C4-2B (cell line): ENCODE measurements around the gene ZNF670.

Experiments used
- H3K27ac ChIP-seq: fragments of 450-650 bp; 2 replicates; pipeline ENCODE4 v1.5.1; 2017
- ZFX ChIP-seq: fragments of 450-650 bp; IDR thresholded peaks from 2 replicates; pipeline ENCODE4 v1.6.1; 2017
- TF ChIP-seq, protein P1 (sequence below): fragments of 450-650 bp; conservative IDR thresholded peaks from 2 replicates; pipeline ENCODE4 v1.5.1; 2017; ENCODE audit warnings: mild to moderate bottlenecking

ZNF670 gene

DNA sequence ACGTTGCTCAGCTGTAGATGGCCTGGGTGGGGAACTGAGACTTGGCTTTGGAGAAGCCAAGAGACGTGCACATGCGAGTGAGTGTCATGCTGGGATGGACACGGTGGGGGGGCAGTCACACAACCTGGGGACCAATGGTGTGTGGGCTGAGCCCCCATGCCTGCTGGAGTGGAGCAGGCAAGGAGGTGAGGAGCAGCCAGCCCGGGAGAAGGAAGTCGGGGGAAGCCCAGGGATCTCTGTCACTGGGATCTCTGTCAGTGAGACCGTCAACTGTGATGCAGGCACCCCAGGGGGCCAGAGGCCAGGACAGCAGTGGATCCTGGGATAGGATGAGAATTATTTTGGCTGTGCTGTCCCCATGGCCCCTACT, 36.5 kb upstream of the ZNF670 start:
- TF ChIP-seq ZFX: no peak
- TF ChIP-seq, protein P1, sequence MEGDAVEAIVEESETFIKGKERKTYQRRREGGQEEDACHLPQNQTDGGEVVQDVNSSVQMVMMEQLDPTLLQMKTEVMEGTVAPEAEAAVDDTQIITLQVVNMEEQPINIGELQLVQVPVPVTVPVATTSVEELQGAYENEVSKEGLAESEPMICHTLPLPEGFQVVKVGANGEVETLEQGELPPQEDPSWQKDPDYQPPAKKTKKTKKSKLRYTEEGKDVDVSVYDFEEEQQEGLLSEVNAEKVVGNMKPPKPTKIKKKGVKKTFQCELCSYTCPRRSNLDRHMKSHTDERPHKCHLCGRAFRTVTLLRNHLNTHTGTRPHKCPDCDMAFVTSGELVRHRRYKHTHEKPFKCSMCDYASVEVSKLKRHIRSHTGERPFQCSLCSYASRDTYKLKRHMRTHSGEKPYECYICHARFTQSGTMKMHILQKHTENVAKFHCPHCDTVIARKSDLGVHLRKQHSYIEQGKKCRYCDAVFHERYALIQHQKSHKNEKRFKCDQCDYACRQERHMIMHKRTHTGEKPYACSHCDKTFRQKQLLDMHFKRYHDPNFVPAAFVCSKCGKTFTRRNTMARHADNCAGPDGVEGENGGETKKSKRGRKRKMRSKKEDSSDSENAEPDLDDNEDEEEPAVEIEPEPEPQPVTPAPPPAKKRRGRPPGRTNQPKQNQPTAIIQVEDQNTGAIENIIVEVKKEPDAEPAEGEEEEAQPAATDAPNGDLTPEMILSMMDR: no peak
- H3K27ac ChIP-seq: no peak overlapping the region

DNA sequence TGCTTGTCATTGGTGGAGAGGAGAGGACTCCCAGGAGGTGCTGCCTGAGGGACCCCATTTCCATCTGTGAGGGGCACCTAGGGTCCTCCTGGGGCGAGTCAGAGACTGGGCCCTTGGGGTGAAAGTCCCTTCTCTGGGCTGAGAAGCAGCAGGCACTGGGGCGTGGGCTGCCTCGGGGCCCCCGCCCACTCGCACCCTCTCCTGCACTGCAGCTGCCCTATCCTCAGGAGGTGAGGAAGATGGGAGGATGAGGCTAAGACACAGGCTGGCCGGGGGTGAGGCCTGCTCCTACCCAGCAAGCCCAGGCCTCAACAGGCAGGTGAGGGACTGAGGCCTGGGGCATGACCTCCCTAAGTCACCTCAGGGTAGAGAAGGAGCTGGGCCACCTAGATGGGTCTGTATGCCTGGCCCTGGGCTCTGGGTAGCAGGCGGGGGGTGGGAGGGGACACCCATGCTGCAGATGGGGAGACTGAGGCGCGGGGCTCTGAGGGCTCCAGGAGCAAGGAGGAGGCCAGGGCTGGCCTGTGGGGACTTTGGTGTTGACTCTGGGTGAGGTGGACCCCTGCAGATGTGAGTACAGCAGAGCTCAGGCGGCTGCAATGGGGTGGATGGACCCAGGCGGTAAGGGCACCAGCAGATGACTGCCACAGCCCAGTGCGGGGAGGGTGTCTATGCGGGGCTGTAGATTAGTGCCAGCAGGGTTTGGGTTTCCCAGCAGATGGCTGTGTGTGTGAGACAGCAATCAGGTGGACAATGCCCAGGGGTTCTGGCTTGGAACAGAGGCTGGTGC, 35.9 kb upstream of the ZNF670 start:
- H3K27ac ChIP-seq: no peak overlapping the region
- TF ChIP-seq, protein P1: no peak
- no peak for TF ChIP-seq ZFX

DNA sequence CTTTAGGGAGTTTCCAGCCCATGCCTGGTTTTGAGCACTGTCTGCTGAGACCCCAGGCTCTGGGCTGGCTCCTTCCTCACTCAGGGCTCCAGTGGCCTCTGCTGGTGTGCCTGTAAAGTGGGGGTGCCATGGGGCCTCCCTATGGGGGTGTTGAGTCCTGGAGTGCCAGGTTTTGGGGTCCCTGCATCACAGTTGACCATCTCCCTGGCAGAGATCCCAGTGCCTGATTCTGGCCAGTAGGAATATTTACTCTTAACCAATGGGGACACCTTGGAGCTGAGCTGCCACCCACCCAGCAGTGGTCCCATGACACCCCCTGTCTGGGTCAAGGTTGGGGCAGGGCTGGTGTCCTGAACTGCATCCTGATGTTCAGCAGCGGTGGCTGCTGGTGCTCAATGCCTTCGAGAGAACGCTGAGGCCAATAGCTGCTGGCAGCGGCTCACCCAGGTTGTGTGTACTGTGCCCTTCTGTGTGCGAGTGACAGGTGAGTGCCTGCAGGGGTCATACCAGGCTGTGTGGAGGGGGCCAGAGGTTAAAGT, 35.2 kb upstream of the ZNF670 start:
- no peak overlapping the region for H3K27ac ChIP-seq
- TF ChIP-seq, protein P1: no peak
- no peak for TF ChIP-seq ZFX

DNA sequence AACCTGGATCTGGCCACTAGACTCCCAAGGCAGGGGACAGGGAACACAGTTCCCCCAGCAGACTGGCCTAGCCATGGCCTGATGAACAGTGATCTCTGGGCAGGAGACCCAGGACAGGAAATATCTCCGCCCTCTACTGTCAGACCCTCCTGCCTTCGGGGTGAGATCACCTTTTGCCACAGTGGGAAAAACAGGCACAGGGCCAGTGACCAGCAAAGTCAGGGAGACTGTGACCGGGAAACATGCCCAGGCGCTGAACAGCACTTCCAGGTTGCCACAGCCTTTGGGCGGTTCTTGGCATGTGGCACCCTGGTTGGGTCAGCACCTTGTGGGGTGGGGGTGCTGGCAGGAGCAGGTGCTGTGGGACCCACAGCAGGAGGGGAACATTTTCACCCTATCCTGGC, 34.5 kb upstream of the ZNF670 start:
- no peak overlapping the region for H3K27ac ChIP-seq
- TF ChIP-seq, protein P1: no peak
- TF ChIP-seq ZFX: no peak

DNA sequence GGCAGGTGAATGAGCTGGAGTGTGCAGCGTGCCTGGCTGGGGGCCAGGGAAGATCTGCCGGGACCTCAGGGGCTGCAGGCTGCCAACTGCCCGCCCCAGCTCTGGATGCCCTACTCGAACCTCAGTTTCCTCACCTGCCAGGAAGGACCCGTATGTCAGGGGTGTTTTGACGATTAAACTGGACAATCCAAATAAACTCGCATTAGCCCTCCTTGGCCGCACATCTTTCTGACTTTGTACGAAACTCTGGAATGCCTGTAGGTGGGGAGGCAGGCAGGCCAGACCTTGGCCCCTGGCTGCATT, 33.8 kb upstream of the ZNF670 start:
- H3K27ac ChIP-seq: no peak overlapping the region
- TF ChIP-seq ZFX: no peak
- TF ChIP-seq, protein P1: no peak

DNA sequence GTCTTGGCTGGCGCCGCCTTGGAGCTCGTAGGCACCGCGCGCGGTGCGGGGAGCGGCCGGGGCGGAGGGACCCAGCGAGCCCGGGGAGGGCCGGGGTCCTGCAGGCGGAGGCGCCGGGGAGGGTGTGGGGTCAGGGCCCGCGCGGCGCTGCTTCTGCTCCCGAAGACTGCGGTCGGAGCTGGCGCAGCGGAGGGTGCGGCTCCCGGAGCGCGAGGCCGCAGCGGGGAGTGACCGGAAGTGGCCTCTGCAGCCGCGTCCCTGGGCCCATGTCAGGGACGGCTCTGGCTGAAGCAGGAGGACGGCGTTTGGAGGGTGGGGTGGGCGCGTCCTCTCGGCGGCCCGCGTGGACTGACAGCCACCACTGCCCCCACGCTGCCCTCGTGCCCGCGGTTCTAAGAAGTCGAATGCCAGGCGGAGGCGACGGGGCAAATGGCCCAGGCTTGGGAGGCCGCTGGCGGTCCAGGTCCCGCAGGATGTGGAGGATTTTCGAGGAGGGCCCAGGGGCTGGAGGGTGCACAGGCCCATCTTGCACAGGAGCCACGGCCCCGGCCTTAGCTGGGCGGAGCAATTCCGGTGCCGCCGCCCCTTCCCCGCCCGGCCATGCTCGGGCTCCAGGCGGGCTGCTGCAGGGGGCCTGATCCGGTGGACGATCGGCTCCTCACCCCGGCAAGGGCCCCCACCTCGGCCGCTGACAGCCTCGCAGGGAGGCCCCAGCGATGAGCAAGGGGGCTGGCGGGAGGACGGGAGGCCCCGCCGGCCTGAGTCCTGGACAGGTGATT, 33.3 kb upstream of the ZNF670 start:
- no peak overlapping the region; the same call in 1 of the 2 replicates for H3K27ac ChIP-seq
- TF ChIP-seq, protein P1: no peak
- no peak for TF ChIP-seq ZFX

DNA sequence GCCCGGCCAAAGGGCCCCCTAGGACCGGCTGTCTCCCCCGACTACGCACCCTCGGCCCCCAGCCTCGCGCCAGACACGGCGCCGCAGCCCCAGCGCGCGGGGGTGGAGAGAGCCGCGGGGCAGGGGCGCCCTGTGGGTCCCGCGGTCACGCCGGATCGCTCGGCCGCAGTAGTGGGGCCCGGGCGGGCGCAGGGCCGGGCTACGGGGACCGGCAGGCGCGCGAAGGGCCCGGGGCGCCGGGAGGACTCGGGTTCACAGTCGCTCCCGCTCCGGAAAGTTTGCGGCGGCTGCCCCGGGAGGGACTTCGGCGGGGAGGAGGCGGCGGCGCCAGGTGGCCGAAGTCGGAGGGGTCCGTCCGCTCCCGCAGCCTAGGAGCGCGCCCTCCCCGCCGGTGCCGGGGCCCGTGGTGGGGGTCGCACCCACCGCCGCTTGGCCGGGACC, 32.7 kb upstream of the ZNF670 start:
- TF ChIP-seq, protein P1: no peak
- no peak for TF ChIP-seq ZFX
- H3K27ac ChIP-seq: no peak overlapping the region; the same call in 1 of the 2 replicates
